KMS-11 (cell line): ENCODE data around the gene BCL2L12.

Experiments used
- H2AFZ ChIP-seq: fragments of 200-600 bp; sonication (generic); 2 replicates; pipeline ENCODE4 v1.6.1; 2016; ENCODE audit warnings: antibody characterized with exemption, mixed run types, low read depth
- H3K27ac ChIP-seq: fragments of 200-600 bp; sonication (generic); 2 replicates; pipeline ENCODE4 v1.6.1; 2016; ENCODE audit warnings: mild to moderate bottlenecking, mixed run types
- H3K27me3 ChIP-seq: fragments of 200-600 bp; sonication (generic); 2 replicates; pipeline ENCODE4 v1.6.1; 2017; ENCODE audit warnings: mild to moderate bottlenecking, low read depth, mixed run types, moderate library complexity; ENCODE audit not compliant: insufficient read depth
- H3K36me3 ChIP-seq: fragments of 200-600 bp; sonication (generic); 2 replicates; pipeline ENCODE4 v1.6.1; 2017; ENCODE audit warnings: mild to moderate bottlenecking, mixed run types; ENCODE audit not compliant: insufficient read depth
- H3K4me1 ChIP-seq: fragments of 200-600 bp; sonication (generic); 2 replicates; pipeline ENCODE4 v1.6.1; 2016; ENCODE audit warnings: mild to moderate bottlenecking, low read depth, mixed run types; ENCODE audit not compliant: poor library complexity, severe bottlenecking
- H3K4me2 ChIP-seq: fragments of 200-600 bp; sonication (generic); 2 replicates; pipeline ENCODE4 v1.7.0; 2016; ENCODE audit warnings: mild to moderate bottlenecking, mixed run types
- H3K4me3 ChIP-seq: fragments of 200-600 bp; sonication (generic); IDR thresholded peaks from 2 replicates; pipeline ENCODE4 v1.6.1; 2017; ENCODE audit warnings: low read depth, low read length, mixed read lengths; ENCODE audit not compliant: insufficient read depth
- H3K79me2 ChIP-seq: fragments of 200-600 bp; sonication (generic); 2 replicates; pipeline ENCODE4 v1.6.1; 2016; ENCODE audit warnings: low read depth, mixed run types; ENCODE audit not compliant: insufficient read depth
- H3K9ac ChIP-seq: fragments of 200-600 bp; sonication (generic); 2 replicates; pipeline ENCODE4 v1.6.1; 2016; ENCODE audit warnings: mild to moderate bottlenecking, mixed run types
- H4K20me1 ChIP-seq: fragments of 200-600 bp; sonication (generic); 2 replicates; pipeline ENCODE4 v1.6.1; 2016; ENCODE audit warnings: mild to moderate bottlenecking, mixed run types; ENCODE audit not compliant: insufficient read depth
- TF ChIP-seq, protein P1 (sequence below): fragments of 200-600 bp; sonication (generic); conservative IDR thresholded peaks from 2 replicates; pipeline ENCODE4 v1.6.1; 2017; ENCODE audit warnings: low read depth, mild to moderate bottlenecking, antibody characterized with exemption, low read length, moderate library complexity, mixed read lengths

The BCL2L12 gene

DNA sequence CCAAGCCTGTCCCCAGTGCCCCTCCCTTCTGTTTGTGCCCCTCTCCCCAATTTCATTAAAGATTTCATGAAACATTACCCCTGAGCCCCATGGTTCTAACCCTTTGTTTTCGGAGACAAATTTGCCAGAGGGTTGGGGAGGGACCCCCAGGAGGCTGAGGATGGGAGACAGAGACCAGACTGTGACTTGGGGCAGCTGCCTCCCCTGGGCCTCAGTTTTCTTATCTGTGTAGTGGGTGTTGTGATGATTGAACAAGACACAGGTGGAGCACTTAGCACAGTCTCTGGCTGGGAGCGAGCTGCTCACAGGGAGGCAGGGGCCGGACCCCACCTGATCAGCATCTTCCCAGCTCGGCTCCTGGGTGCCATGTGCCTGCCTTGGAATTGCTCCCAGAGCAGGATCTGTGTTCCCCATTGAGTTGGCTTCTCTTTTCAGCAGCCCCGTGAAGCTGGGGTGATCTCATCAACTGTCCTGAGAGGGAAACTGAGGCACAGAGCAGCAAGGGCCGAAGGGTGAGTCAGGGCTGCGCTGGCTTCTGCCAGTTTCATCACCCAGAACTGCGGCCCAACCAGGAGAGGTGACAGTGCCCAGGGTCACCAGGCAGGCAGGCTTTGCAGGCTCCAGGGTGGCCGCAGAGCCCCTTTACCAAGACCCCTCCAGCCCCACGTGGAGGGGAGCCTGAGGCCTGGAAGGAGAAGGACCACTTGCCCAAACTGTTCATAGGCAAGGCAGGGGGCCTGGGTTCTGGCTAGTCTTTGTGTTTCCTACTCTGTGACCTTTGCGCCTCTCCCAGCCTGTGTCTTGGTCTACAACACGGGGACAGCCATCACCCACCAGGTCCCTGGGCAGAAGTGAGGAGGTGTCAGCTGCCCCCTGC, 6.9 kb upstream of the BCL2L12 start:
- Histone ChIP-seq H3K9ac (no peak overlapping the region), H3K4me2 (no peak overlapping the region), H2AFZ (no peak overlapping the region), H3K79me2 (peaks cover 4% of the 10 kb centered on the region; the same call in 1 of the 2 replicates), H3K36me3 (0 out of 2 replicates have a peak, but pooled peaks cover 3% of the 10 kb centered on the region), H3K27ac (no peak overlapping the region), H3K27me3 (no peaks in the 10 kb centered on the region), H4K20me1 (no peaks in the 10 kb centered on the region), H3K4me3 (no peak overlapping the region), H3K4me1 (peaks cover 18% of the 10 kb centered on the region)
- TF ChIP-seq, protein P1, sequence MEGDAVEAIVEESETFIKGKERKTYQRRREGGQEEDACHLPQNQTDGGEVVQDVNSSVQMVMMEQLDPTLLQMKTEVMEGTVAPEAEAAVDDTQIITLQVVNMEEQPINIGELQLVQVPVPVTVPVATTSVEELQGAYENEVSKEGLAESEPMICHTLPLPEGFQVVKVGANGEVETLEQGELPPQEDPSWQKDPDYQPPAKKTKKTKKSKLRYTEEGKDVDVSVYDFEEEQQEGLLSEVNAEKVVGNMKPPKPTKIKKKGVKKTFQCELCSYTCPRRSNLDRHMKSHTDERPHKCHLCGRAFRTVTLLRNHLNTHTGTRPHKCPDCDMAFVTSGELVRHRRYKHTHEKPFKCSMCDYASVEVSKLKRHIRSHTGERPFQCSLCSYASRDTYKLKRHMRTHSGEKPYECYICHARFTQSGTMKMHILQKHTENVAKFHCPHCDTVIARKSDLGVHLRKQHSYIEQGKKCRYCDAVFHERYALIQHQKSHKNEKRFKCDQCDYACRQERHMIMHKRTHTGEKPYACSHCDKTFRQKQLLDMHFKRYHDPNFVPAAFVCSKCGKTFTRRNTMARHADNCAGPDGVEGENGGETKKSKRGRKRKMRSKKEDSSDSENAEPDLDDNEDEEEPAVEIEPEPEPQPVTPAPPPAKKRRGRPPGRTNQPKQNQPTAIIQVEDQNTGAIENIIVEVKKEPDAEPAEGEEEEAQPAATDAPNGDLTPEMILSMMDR, result no peak

DNA sequence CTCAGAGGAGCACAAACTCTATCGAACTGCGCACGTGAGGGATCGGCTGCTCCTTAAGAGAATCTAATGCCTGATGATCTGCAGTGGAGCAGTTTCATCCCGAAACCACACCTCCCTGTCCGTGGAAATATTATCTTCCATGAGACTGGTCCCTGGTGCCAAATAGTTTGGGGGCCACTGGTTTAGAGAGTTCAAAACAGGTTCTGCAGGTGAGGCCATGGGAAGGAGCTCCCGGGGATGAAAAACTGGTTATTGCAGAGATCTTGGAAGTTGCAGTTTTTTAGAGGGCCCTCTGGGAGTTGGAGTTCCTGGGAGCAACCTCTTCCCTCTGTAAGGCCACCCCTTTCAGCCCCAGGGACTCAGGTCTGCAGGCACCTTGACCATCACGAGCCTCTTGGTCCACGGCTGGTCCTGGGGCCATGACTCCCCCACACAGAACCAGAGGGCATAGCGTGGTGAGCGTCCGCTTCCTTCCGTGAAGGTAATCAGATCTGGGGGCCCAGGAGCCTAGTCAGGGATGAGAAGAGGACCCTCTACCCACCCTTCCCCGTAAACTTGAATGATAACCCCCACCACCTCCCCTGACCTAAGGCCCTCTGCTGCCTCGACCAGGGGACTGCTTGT, 5.3 kb upstream of the BCL2L12 start:
- no peaks in the 10 kb centered on the region for H4K20me1 ChIP-seq
- TF ChIP-seq, protein P1, result no peak
- H3K27ac ChIP-seq, result no peak overlapping the region
- H3K79me2 ChIP-seq, result peaks cover 13% of the 10 kb centered on the region; the same call in 1 of the 2 replicates
- H3K36me3 ChIP-seq, result no peaks in the 10 kb centered on the region
- peaks cover 18% of the 10 kb centered on the region for H3K4me1 ChIP-seq
- no peak overlapping the region for H3K4me2 ChIP-seq
- H3K27me3 ChIP-seq, result no peaks in the 10 kb centered on the region
- H3K9ac ChIP-seq, result no peak overlapping the region
- H3K4me3 ChIP-seq, result no peak overlapping the region
- no peak overlapping the region for H2AFZ ChIP-seq

GRCh38 chr19:49662011-49662410, 3.7 kb upstream of the BCL2L12 start:
- TF ChIP-seq, protein P1, result no peak
- Histone ChIP-seq H3K4me1 (peaks cover 19% of the 10 kb centered on the region), H3K36me3 (no peaks in the 10 kb centered on the region), H2AFZ (no peak overlapping the region), H3K4me3 (no peak overlapping the region), H3K9ac (no peak overlapping the region), H4K20me1 (no peaks in the 10 kb centered on the region), H3K27me3 (no peaks in the 10 kb centered on the region), H3K27ac (peak overlapping the region; percentile 86; the same call in 1 of the 2 replicates), H3K4me2 (peak overlapping the region; percentile 75; the same call in 1 of the 2 replicates), H3K79me2 (peaks cover 22% of the 10 kb centered on the region)

DNA sequence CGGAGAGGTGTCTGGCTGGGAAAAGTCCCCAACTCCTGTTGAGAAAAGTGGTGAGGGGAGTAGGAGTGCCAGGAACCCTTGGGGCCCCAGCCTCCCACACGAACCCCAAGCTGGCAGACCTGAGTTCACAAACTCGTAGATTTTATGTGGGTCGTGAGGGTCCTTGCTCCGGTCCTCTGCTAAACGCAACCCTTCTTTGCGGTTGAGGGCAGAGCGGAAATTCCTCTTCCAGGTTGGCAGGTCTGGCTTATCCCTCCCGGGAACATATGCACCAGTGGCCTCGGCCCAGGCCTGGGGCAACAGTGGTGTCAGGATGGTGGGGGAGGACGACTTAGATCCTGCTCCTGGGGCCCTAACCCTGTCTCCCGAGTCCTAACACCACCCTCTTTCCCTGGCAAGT, 2.5 kb upstream of the BCL2L12 start:
- Histone ChIP-seq H3K27ac (peak overlapping the region; percentile 86), H3K4me3 (no peak overlapping the region), H2AFZ (no peak overlapping the region), H3K36me3 (no peaks in the 10 kb centered on the region), H4K20me1 (no peaks in the 10 kb centered on the region), H3K9ac (peak overlapping the region; percentile 41; the same call in 1 of the 2 replicates), H3K79me2 (peaks cover 31% of the 10 kb centered on the region), H3K4me2 (peak overlapping the region; percentile 75), H3K4me1 (peaks cover 24% of the 10 kb centered on the region), H3K27me3 (no peaks in the 10 kb centered on the region)
- TF ChIP-seq, protein P1, result no peak
